ENCODE data around the gene ATP1B1. TPM values are rescaled to one million over a fixed set of nuclear protein-coding genes. Genes with fewer than 3 reads are reported as not detected.

The ATP1B1 gene
- total RNA-seq, 1 experiment from 2014 or later, result 48.6 TPM

DNA sequence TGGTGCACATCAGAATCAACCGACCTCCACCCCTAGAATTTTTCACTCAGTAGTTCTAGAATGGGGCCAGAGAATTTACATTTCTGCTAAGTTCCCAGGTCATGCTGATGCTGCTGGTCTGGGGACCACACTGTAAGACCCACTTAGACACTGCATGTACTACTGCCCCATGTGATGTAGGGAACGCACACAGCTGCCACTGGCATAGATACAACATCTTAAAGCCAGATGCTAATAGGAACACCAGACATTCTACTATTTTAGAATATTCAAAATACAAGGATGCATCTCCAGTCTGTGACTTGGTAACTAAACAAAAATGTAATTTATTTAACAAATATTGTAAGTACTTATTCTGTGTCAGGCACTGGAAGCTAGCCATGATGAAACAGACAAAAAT, 14.1 kb upstream of the ATP1B1 start:
- H3K9me2 ChIP-seq (ENCODE audit: insufficient read depth), result no peaks in the 10 kb centered on the region
- H3K79me2 ChIP-seq (ENCODE audit: insufficient read depth, low read length), result no peaks in the 10 kb centered on the region
- no TSS peak for BruUV-seq (replicated peaks)
- no peak overlapping the region for H3K4me2 ChIP-seq (ENCODE audit: low read length)
- TF ChIP-seq YY1 (IDR thresholded peaks at IDR 0.05; ENCODE audit: extremely low read depth, insufficient replicate concordance, low read depth, low read length) (no peak), ELF1 (IDR thresholded peaks at IDR 0.05; ENCODE audit: borderline replicate concordance, low read depth) (no peak)
- ChIA-PET CTCF (no interaction called here), RAD21 (ENCODE audit: low non-redundant PET in 1 of 2, low total read pairs in 2 of 2, uncharacterized antibody in 2 of 2, unreplicated experiment in 2 of 2) (no interaction called here), POLR2A (no interaction called here)
- intact Hi-C loops (cut with micrococcal nuclease), result no loop called here
- no peak overlapping the region for H3K9ac ChIP-seq (ENCODE audit: low read length)
- no peaks in the 10 kb centered on the region for H3K36me3 ChIP-seq (ENCODE audit: control insufficient read depth in 1 of 2, insufficient read depth in 2 of 2, low read length in 2 of 2)
- no peak for ATAC-seq
- no peaks in the 10 kb centered on the region for H3K9me3 ChIP-seq (ENCODE audit: control insufficient read depth in 1 of 2, insufficient read depth in 1 of 2, low read depth in 1 of 2, low read length in 2 of 2)
- H3K27me3 ChIP-seq (ENCODE audit: insufficient read depth, low read length), result no peaks in the 10 kb centered on the region
- no peaks in the 10 kb centered on the region for H3K4me1 ChIP-seq (ENCODE audit: control insufficient read depth in 1 of 2, insufficient read depth in 2 of 2, low read length in 2 of 2)
- H3K4me3 ChIP-seq (replicated peaks in 1 of 2; ENCODE audit: low read depth in 1 of 2, low read length in 2 of 2), result no peak overlapping the region
- no peak for DNase-seq (ENCODE audit: low read depth, low spot score)
- H4K20me1 ChIP-seq (ENCODE audit: insufficient read depth), result no peaks in the 10 kb centered on the region
- H2AFZ ChIP-seq (ENCODE audit: low read depth, low read length, poor library complexity, severe bottlenecking), result no peak overlapping the region
- no peak overlapping the region for H3K27ac ChIP-seq (ENCODE audit: low read depth, low read length)

DNA sequence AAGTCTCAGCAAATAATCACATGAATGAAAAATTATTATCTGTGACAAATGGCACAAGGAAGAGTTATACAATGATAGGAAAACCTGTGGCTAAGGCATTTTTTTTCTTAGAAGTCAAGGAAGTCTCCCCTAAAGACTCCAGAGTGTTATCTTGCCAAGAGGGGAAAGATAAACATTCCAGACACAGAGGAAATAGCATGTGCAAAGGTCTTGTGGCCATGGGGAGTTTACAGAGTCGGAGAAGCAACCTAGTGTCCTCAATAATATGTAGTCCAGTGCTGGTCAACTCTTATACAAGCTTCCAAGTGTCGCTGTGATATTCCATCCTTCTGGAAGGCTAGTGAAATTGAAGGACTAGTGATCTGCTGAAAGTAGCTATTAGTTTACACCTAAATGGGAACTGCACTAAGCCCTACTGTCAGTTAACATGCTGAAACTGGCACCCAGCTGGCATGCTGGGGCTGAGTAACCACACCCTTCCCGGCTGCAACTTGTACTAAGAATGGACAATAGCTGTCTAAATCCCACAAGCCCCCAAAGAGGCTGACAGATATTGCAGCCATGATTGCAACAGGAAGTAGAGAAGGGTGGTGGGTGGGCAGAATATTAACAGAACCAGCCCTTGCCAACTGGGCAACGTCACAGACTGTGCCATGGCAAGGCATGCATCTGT, 11.5 kb upstream of the ATP1B1 start:
- TF ChIP-seq, protein P1, sequence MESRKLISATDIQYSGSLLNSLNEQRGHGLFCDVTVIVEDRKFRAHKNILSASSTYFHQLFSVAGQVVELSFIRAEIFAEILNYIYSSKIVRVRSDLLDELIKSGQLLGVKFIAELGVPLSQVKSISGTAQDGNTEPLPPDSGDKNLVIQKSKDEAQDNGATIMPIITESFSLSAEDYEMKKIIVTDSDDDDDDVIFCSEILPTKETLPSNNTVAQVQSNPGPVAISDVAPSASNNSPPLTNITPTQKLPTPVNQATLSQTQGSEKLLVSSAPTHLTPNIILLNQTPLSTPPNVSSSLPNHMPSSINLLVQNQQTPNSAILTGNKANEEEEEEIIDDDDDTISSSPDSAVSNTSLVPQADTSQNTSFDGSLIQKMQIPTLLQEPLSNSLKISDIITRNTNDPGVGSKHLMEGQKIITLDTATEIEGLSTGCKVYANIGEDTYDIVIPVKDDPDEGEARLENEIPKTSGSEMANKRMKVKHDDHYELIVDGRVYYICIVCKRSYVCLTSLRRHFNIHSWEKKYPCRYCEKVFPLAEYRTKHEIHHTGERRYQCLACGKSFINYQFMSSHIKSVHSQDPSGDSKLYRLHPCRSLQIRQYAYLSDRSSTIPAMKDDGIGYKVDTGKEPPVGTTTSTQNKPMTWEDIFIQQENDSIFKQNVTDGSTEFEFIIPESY (IDR thresholded peaks at IDR 0.05; ENCODE audit: extremely low read depth, insufficient replicate concordance, low read length), result no peak
- H3K9me2 ChIP-seq (ENCODE audit: insufficient read depth), result no peaks in the 10 kb centered on the region
- no peaks in the 10 kb centered on the region for H3K36me3 ChIP-seq (ENCODE audit: control insufficient read depth in 1 of 2, insufficient read depth in 2 of 2, low read length in 2 of 2)
- H3K27me3 ChIP-seq (ENCODE audit: insufficient read depth, low read length), result no peaks in the 10 kb centered on the region
- ChIA-PET POLR2A (no interaction called here), CTCF (no interaction called here), RAD21 (ENCODE audit: low non-redundant PET in 1 of 2, low total read pairs in 2 of 2, uncharacterized antibody in 2 of 2, unreplicated experiment in 2 of 2) (no interaction called here)
- no peaks in the 10 kb centered on the region for H3K79me2 ChIP-seq (ENCODE audit: insufficient read depth, low read length)
- H2AFZ ChIP-seq (ENCODE audit: low read depth, low read length, poor library complexity, severe bottlenecking), result no peak overlapping the region
- no peaks in the 10 kb centered on the region for H4K20me1 ChIP-seq (ENCODE audit: insufficient read depth)
- H3K27ac ChIP-seq (ENCODE audit: low read depth, low read length), result no peak overlapping the region
- DNase-seq (ENCODE audit: low read depth, low spot score), result no peak
- BruUV-seq (replicated peaks), result no TSS peak
- H3K4me3 ChIP-seq (replicated peaks in 1 of 2; ENCODE audit: low read depth in 1 of 2, low read length in 2 of 2), result no peak overlapping the region
- intact Hi-C loops (cut with micrococcal nuclease), result no loop called here
- no peaks in the 10 kb centered on the region for H3K9me3 ChIP-seq (ENCODE audit: control insufficient read depth in 1 of 2, insufficient read depth in 1 of 2, low read depth in 1 of 2, low read length in 2 of 2)
- no peak overlapping the region for H3K4me2 ChIP-seq (ENCODE audit: low read length)
- no peak for ATAC-seq
- no peak overlapping the region for H3K9ac ChIP-seq (ENCODE audit: low read length)
- peaks cover 0 to 3% of the 10 kb centered on the region in 2 experiments; a peak in 2 of 4 replicates for H3K4me1 ChIP-seq (ENCODE audit: control insufficient read depth in 1 of 2, insufficient read depth in 2 of 2, low read length in 2 of 2)
